Bladder microvascular endothelial cell (primary cell): ENCODE results near the gene MMRN1. TPM values are rescaled to one million over a fixed set of nuclear protein-coding genes. Genes with fewer than 3 reads are reported as not detected.

Source experiments
- total RNA-seq: library from RNA; depleted of rRNA; stranded (reverse); fragments of >200 nt; gene quantifications from 2 replicates; pipeline ENCODE4 v1.2.3, GENCODE V29; 2014

MMRN1 gene
- total RNA-seq, result 190 and 2,383 TPM in 2 replicates

GRCh38 chr4:89894649-89895550 is at the start of gene MMRN1:
Gene MMRN1 (plus strand): TSS chr4:89894854. CDS start chr4:89894972, 118 bp downstream.

Other genes starting within 250 kb of the MMRN1 start
- 49.5 and 191 TPM in 2 replicates for gene SNCA, start 57.7 kb upstream of the MMRN1 start, total RNA-seq
- gene CCSER1, start 232.5 kb downstream of the MMRN1 start, total RNA-seq, result 1.1 and 1.8 TPM in 2 replicates